ENCODE measurements around the gene B4GALT2.
A peak's percentile ranks its signal among the peaks of the same experiment; 100 is the strongest.

B4GALT2 gene

GRCh38 chr1:44033041-44033575, 54.1 kb downstream of the B4GALT2 start:
- in situ Hi-C loops (cut with MboI; ENCODE audit: low pct_unique_long_range_greater_than_20kb, low sequenced_read_pairs), result no loop called here
- no peak for DNase-seq

- in situ Hi-C loops (cut with MboI; ENCODE audit: low pct_unique_long_range_greater_than_20kb, low sequenced_read_pairs), result no loop called here
Measured at GRCh38 chr1:44033756-44034155, 54.7 kb downstream of the B4GALT2 start.

GRCh38 chr1:44034423-44034822, 55.4 kb downstream of the B4GALT2 start:
- in situ Hi-C loops (cut with MboI; ENCODE audit: low pct_unique_long_range_greater_than_20kb, low sequenced_read_pairs), result no loop called here

More at GRCh38 chr1:44033756-44034155, 54.7 kb downstream of the B4GALT2 start:
- no peak for DNase-seq

GRCh38 chr1:44034976-44035716, 56.1 kb downstream of the B4GALT2 start:
- in situ Hi-C loops (cut with MboI; ENCODE audit: low pct_unique_long_range_greater_than_20kb, low sequenced_read_pairs), result no loop called here
- DNase-seq, result no peak

More at GRCh38 chr1:44034423-44034822, 55.4 kb downstream of the B4GALT2 start:
- DNase-seq, result no peak

- in situ Hi-C loops (cut with MboI; ENCODE audit: low pct_unique_long_range_greater_than_20kb, low sequenced_read_pairs), result no loop called here
Measured at GRCh38 chr1:44035726-44036408, 56.9 kb downstream of the B4GALT2 start.

GRCh38 chr1:44036409-44037139, 57.6 kb downstream of the B4GALT2 start:
- DNase-seq, result peak; percentile 84
- in situ Hi-C loops (cut with MboI; ENCODE audit: low pct_unique_long_range_greater_than_20kb, low sequenced_read_pairs), result no loop called here

More at GRCh38 chr1:44035726-44036408, 56.9 kb downstream of the B4GALT2 start:
- no peak for DNase-seq

- in situ Hi-C loops (cut with MboI; ENCODE audit: low pct_unique_long_range_greater_than_20kb, low sequenced_read_pairs), result no loop called here
- DNase-seq, result no peak
Measured at GRCh38 chr1:44037154-44037553, 58.1 kb downstream of the B4GALT2 start.

GRCh38 chr1:44038876-44039657, 60.1 kb downstream of the B4GALT2 start:
- DNase-seq, result no peak
- in situ Hi-C loops (cut with MboI; ENCODE audit: low pct_unique_long_range_greater_than_20kb, low sequenced_read_pairs), result no loop called here

GRCh38 chr1:44040418-44040817, 61.4 kb downstream of the B4GALT2 start:
- in situ Hi-C loops (cut with MboI; ENCODE audit: low pct_unique_long_range_greater_than_20kb, low sequenced_read_pairs), result no loop called here
- DNase-seq, result no peak
